Measurements from ENCODE around the gene NCOA6.

The NCOA6 gene

GRCh38 chr20:34864216-34864615, 38.8 kb upstream of the NCOA6 start:
- H3F3A ChIP-seq (ENCODE audit: control insufficient read depth, insufficient read depth), result no peaks in the 10 kb centered on the region
- H3K27ac ChIP-seq (ENCODE audit: low read depth, low read length), result no peak overlapping the region
- no peak overlapping the region for H3K4me3 ChIP-seq (ENCODE audit: low read length)
- no peaks in the 10 kb centered on the region for H3K9me2 ChIP-seq (replicated peaks; ENCODE audit: control insufficient read depth, low read length)
- H3K4me2 ChIP-seq (ENCODE audit: low read length), result no peak overlapping the region
- H3K27me3 ChIP-seq (ENCODE audit: control insufficient read depth, low read length), result peaks cover 6% of the 10 kb centered on the region; the same call in 1 of the 2 replicates
- H3K79me2 ChIP-seq (ENCODE audit: control insufficient read depth, low read length), result no peaks in the 10 kb centered on the region
- no peaks in the 10 kb centered on the region for H3K9me3 ChIP-seq (ENCODE audit: control insufficient read depth, insufficient read depth, low read length)
- no peaks in the 10 kb centered on the region for H4K20me1 ChIP-seq (ENCODE audit: control insufficient read depth, insufficient read depth, low read depth, low read length)
- H3K36me3 ChIP-seq (ENCODE audit: control insufficient read depth, low read length), result no peaks in the 10 kb centered on the region
- H3K4me1 ChIP-seq (ENCODE audit: control insufficient read depth, low read length), result no peaks in the 10 kb centered on the region
- TF ChIP-seq EZH2phosphoT487 (IDR thresholded peaks at IDR 0.05; ENCODE audit: borderline replicate concordance, low read length) (no peak), CTCF (IDR thresholded peaks at IDR 0.05; ENCODE audit: low read depth, low read length, poor library complexity, severe bottlenecking) (no peak)

- no peak overlapping the region for H3K4me2 ChIP-seq (ENCODE audit: low read length)
- H3K4me3 ChIP-seq (ENCODE audit: low read length), result no peak overlapping the region
- no peaks in the 10 kb centered on the region for H3K4me1 ChIP-seq (ENCODE audit: control insufficient read depth, low read length)
- peaks cover 3% of the 10 kb centered on the region; the same call in 1 of the 2 replicates for H3K27me3 ChIP-seq (ENCODE audit: control insufficient read depth, low read length)
- no peak overlapping the region for H3K27ac ChIP-seq (ENCODE audit: low read depth, low read length)
- H4K20me1 ChIP-seq (ENCODE audit: control insufficient read depth, insufficient read depth, low read depth, low read length), result no peaks in the 10 kb centered on the region
- TF ChIP-seq EZH2phosphoT487 (IDR thresholded peaks at IDR 0.05; ENCODE audit: borderline replicate concordance, low read length) (no peak), CTCF (IDR thresholded peaks at IDR 0.05; ENCODE audit: low read depth, low read length, poor library complexity, severe bottlenecking) (no peak)
- no peaks in the 10 kb centered on the region for H3K9me2 ChIP-seq (replicated peaks; ENCODE audit: control insufficient read depth, low read length)
- H3K9me3 ChIP-seq (ENCODE audit: control insufficient read depth, insufficient read depth, low read length), result no peaks in the 10 kb centered on the region
- no peaks in the 10 kb centered on the region for H3F3A ChIP-seq (ENCODE audit: control insufficient read depth, insufficient read depth)
- no peaks in the 10 kb centered on the region for H3K79me2 ChIP-seq (ENCODE audit: control insufficient read depth, low read length)
- H3K36me3 ChIP-seq (ENCODE audit: control insufficient read depth, low read length), result no peaks in the 10 kb centered on the region
These were observed 38.0 kb upstream of the NCOA6 start for GRCh38 chr20:34863421-34863965.

DNA sequence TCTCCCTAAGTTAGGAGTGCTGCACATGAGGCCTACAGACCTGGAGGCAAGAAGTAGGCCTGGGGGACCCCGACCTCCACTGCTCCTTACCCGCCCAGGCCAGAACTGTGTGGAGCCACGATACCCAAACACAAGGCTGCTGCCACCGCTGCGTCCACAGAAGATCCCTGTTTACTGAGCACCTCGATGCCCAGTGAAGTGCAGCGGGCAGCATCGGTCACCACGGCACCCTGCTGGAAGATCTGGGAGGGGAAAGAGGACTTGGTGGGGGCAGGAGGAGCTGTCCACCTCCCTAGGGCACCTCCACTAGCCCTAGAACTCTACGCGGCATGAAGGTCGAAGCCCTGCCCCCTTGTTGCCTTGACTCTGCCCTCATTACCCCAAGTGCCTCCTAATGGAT, 37.3 kb upstream of the NCOA6 start:
- Histone ChIP-seq H3K9me2 (replicated peaks; ENCODE audit: control insufficient read depth, low read length) (no peaks in the 10 kb centered on the region), H4K20me1 (ENCODE audit: control insufficient read depth, insufficient read depth, low read depth, low read length) (no peaks in the 10 kb centered on the region), H3K79me2 (ENCODE audit: control insufficient read depth, low read length) (no peaks in the 10 kb centered on the region), H3K27ac (ENCODE audit: low read depth, low read length) (no peak overlapping the region), H3K4me3 (ENCODE audit: low read length) (no peak overlapping the region), H3K36me3 (ENCODE audit: control insufficient read depth, low read length) (no peaks in the 10 kb centered on the region), H3K27me3 (ENCODE audit: control insufficient read depth, low read length) (0 out of 2 replicates have a peak, but pooled peaks cover 3% of the 10 kb centered on the region), H3K9me3 (ENCODE audit: control insufficient read depth, insufficient read depth, low read length) (no peaks in the 10 kb centered on the region), H3F3A (ENCODE audit: control insufficient read depth, insufficient read depth) (no peaks in the 10 kb centered on the region), H3K4me1 (ENCODE audit: control insufficient read depth, low read length) (no peaks in the 10 kb centered on the region), H3K4me2 (ENCODE audit: low read length) (no peak overlapping the region)
- no peak for TF ChIP-seq EZH2phosphoT487 (IDR thresholded peaks at IDR 0.05; ENCODE audit: borderline replicate concordance, low read length)
- TF ChIP-seq CTCF (IDR thresholded peaks at IDR 0.05; ENCODE audit: low read depth, low read length, poor library complexity, severe bottlenecking), result no peak

Measured in DOHH2 (cell line).